GM18867 (cell line): ENCODE measurements around the gene HSD17B10.
"Not testable (repeated sequence)": the region's sequence is repeated elsewhere in the genome, so short reads cannot be mapped to it uniquely, and the experiment has no call there.

Experiments
- ATAC-seq: cut with Tn5 transposase; IDR thresholded peaks from one replicate; pipeline ENCODE4 v1.9.1; 2021; ENCODE audit warnings: mild to moderate bottlenecking, moderate library complexity; ENCODE audit not compliant: unreplicated experiment

Gene HSD17B10

GRCh38 chrX:53433651-53434639 is at the start of gene HSD17B10:
TSS of gene HSD17B10 (minus strand) at chrX:53434370. CDS start at chrX:53434345, 25 bp downstream.
- ATAC-seq: peak; percentile 87

DNA sequence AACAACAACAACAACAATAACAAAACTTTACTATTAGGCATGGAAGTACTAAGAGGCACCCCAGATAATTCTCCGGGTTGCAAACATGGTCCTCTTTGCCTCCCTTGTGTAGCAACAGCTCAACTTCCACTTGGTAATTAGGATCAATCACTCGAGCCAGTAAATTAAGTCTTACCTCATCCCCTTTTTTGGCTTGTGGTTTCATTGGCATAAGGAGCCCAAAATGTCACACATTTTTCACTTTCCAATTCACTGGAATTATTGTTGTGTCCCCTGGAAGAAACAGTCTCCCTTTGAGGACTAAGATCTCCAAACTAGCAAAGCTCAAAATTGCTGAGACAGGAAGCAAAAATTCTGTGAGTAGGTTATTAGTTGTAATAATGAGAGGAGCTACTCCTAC is 49.2 kb upstream of the HSD17B10 start:
- no peak for ATAC-seq

DNA sequence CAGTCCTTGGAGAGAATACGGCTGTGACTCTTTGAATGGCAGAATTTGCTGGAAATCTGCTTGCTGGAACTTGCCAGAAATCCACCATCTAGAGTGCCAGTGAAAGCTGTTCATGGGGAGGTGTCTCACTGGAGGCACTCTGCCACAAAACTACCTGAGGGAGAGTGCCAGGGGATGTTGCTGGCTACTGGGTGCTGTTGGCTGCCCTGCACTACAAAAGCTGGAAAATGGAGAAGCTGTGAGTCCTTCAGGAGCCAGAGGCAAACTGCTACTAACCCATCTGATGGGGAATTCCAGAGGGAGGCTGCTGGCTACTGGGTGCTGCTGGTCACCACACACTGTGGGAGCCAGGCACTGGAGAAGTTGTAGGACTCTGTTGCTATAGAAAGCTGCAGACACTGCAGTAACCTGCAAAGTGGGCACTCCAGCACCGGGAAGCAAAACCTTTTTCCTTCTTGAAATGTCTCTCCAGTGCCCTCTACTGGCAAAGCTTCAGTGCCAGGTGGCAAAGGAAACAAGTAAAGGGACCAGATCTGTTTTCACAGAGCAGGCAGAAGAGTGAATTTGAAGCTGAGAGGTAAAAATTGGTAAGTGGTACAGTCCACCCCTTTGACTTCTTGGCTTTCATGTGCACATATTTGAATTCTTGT is 47.8 kb upstream of the HSD17B10 start:
- no peak for ATAC-seq

- no peak for ATAC-seq
Measured at GRCh38 chrX:53481093-53481492, 46.9 kb upstream of the HSD17B10 start.

- no peak for ATAC-seq
Measured at GRCh38 chrX:53479301-53479700, 45.1 kb upstream of the HSD17B10 start.

GRCh38 chrX:53476371-53476770 is 42.2 kb upstream of the HSD17B10 start:
- no peak for ATAC-seq

GRCh38 chrX:53474707-53475106 is 40.5 kb upstream of the HSD17B10 start:
- ATAC-seq: no peak

- ATAC-seq: no peak
Measured at GRCh38 chrX:53471346-53471745, 37.2 kb upstream of the HSD17B10 start.

GRCh38 chrX:53468659-53469058 is 34.5 kb upstream of the HSD17B10 start:
- ATAC-seq: not testable (repeated sequence)

- no peak for ATAC-seq
Measured at GRCh38 chrX:53458082-53458481, 23.9 kb upstream of the HSD17B10 start.

DNA sequence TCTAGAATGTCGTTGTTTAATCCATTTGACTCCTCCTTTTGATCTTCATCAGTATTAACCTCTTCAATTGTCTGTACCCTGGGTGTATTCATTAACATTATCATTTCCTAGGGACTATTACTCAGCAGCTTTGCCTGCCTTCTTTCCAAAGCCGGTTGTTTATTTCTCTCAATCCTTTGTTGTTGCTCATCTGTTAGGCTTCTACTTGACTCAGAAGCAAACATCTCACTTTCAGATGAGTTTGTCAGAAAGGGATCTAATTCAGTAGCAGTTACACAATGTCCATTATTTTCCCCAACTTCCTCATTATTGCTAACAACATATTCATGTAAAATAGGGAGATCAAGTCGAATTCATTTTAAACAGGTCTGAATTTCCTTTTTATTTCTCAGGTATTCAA is 22.1 kb upstream of the HSD17B10 start:
- ATAC-seq: no peak

DNA sequence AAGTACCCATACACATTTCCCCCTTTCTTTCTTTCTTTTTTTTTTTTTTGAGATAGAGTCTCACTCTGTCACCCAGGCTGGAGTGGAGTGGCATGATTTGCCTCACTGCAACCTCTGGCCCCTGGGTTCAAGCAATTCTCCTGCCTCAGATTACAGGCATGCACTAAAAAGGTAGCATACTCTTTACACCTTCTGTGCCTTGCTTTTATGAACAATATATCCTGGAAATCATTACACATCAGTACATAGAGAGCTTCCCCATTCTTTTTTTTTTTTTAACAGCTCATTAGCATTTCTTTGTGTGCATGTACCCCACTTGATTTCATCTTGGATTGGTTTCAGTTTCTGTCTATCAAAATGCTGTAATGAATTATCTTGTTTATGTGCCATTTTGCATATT is 18.6 kb upstream of the HSD17B10 start:
- ATAC-seq: no peak

DNA sequence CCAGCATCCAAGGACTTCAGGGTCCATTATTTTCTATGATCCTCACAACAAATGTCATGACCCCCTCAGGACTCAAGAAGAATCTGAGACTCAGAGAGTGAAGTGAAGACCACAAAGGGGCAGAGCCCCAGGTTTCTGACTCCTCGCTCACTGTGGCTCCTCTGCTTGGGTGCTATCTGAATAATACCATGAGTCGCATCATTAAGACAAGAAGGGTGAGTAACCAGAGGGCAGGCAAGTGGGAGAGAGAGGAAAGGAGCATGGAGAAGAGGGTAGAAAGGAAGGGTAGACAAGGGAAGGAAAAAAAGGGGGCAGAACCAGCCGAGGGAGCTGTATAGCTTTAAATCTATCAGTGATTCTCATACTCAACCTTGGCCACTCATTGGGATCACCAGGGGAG is 15.5 kb upstream of the HSD17B10 start:
- no peak for ATAC-seq

DNA sequence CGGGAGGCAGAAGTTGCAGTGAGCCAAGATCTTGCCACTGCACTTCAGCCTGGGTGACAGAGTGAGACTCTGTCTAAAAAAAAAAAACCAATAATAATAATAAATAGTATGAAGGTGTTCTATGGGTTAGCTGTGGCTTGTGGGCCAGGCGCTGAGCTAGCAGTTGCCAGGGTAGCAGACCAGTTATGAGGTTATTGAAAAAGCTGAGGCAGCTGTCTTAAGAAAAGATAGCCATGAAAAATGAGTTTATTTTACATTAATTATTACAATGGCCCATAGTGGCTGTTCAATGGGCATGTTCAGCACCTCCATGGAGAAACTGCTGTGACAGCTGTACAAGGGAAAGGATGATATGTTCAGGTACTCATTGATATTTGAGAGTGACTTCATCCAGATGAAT is 13.3 kb upstream of the HSD17B10 start:
- no peak for ATAC-seq

GRCh38 chrX:53445977-53446376 is 11.8 kb upstream of the HSD17B10 start:
- ATAC-seq: no peak

DNA sequence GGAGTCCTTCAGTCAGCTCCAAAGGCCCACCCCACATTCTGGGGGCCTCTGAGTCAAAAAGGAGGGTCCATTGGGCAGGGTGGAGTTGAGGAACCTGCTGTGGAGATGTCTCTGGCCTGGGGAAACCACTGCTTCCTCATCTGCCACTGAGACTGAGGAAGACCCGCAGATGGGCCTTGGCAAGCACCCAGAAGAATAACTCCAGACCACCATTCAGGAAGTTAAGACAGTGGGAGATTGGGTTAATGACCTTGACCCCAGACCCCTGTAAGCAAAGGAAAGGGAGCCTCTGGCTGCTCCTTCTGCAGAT is 8.1 kb upstream of the HSD17B10 start:
- ATAC-seq: no peak

DNA sequence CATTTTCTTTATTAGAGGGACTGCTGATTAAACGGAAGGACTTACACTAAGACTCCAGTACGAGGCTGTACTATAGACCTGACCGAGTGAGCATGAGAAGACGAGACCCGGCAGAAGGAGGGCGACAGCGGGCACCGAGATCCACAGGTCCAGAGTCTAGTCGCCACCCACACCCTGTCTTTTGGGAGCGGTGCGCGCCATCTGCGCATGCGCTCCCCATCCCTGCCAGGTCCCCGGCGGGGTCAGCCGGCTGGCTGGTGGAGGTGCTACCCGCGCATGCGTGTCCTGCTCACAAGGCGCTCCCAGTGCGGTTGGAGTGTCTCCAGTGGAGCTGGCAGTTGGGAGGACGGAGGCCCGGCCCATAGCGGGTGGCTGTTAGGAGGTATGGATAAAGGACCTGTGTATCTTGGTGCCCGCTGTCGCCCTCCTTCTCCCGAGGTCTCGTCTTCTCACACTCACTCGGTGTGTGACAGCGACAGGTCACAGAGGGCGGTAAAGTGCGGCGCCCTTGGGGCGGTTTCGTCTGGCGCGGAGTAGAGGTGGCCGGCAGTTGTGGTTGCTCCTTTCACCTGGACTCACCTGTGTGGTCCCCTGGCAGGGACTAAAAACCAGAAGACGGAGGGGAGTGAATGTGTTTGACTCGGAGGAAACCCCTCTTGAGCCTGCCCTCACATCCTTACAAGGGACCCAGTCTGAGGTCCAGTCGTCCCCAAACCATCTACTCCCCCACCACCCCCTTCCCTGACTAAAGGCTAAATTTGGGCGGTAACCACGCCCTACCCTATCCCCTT is 7.6 kb upstream of the HSD17B10 start:
- ATAC-seq: peak; percentile 76

DNA sequence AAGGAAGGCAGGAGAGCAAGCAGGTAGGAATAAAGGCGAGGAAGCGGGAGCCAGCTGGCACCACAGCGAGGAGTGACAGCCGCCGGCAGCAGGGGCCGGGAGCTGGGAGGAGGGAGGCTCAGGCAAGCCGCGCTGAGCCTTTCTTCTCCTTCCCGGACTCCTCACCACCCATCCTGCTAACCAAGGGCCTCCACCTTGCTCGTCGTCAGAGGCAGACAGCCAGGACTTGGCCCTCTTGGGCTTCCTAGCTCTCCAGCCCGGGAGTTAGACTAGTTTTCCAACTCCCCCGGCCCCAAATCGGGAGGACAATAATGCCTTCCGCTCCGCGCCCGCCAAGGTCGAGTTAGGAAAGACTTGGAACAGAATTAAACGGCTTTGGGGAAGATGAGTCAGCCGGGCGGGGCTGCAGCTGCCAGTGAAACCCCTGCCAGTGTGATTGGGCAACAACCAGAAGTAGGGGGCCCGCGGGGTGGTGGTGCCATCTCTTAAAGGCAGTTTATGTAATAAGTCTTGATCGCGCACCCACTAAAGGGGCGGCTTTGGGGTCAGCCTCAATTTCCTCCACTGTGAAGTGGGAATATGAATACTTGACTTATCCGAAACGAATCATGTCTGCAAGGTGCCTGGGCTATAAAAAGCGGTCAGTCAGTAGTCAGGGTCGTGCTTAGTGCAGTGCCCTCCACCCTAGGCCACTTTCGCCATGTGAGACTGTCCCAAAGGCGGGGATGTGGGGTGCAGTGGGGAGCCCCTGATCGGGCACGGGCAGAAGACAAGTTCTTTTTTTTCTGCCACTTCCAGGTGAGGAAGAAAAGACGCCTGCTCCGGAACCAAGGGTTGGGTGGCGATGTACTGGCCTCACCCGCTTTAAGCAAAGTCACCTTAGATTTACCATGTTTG is 6.7 kb upstream of the HSD17B10 start:
- no peak for ATAC-seq

DNA sequence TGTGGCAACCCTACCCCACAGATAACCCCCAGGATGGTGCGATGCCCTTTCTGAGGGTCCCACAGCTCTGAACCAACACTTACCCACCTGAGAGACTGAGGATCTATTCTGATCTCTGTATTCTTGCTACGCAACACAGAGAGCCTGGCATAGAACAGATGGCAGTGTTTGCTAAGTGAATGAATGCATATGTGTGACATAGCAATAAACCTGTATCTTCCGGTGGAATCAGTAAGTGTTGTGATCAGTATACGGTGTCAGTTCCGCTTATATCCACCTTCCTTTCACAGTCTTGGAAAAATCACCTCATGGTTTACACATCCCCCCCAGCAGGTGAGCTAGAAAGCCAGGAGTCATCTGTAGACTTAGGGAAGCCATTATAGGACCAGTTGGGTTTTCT is 5.9 kb upstream of the HSD17B10 start:
- ATAC-seq: no peak

DNA sequence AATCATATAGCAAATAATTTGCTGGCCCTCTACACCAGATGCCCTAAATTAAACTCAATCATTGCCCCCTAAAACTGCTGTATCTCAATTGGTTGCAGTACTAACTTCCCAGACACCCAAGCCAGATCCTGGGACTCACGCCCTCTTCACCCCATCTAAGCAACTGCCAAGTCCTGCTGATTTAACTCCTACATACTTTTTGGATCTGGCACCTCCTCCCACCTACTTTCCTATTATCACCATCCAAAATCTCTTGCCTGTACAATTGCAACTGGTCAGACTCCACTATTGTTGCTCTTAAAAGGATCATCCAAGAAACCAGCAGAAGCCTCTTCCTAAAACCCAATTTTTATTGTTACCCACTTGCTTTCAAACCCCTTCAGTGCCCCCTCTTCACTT is 4.7 kb upstream of the HSD17B10 start:
- ATAC-seq: no peak
